GM12878 (cell line): ENCODE data around the gene CRB3. TPM values are rescaled to one million over a fixed set of nuclear protein-coding genes. Genes with fewer than 3 reads are reported as not detected.
A peak's percentile ranks its signal among the peaks of the same experiment; 100 is the strongest.

ENCODE experiments used
- ATAC-seq: fragments of 200-7000 bp; cut with Tn5 transposase; 3 replicates; pipeline ENCODE4 v1.9.1; 2020; ENCODE audit warnings: mild to moderate bottlenecking, moderate library complexity
- BruUV-seq: library from RNA; stranded (reverse); fragments of 400-500 nt; replicated peaks from 2 replicates; lab custom pipeline; 2021; lab: Mats Ljungman, UMichigan
- CTCF ChIA-PET: fragments of 300-600 bp; sonication (Branson Sonifier 250); formaldehyde crosslinking; extraction: SDS; loops from one replicate; lab custom pipeline; 2021; ENCODE audit warnings: inconsistent platforms; lab: Yijun Ruan, JAX
- POLR2A ChIA-PET: fragments of 350-600 bp; formaldehyde crosslinking; extraction: SDS; loops from one replicate; lab custom pipeline; 2021; ENCODE audit warnings: inconsistent platforms; lab: Charles Lee
- RAD21 ChIA-PET: fragments of 300-600 bp; sonication (Branson Sonifier 250); formaldehyde crosslinking; loops from one replicate; lab custom pipeline; 2023; ENCODE audit warnings: antibody characterized with exemption; ENCODE audit not compliant: unreplicated experiment; lab: Charles Lee
- SMC1A ChIA-PET: fragments of 300-600 bp; sonication (Branson Sonifier 250); formaldehyde crosslinking; loops from one replicate; lab custom pipeline; 2023; ENCODE audit not compliant: unreplicated experiment, uncharacterized antibody; lab: Charles Lee
- DNase-seq: peaks from one replicate; pipeline ENCODE4 v3.0.0-alpha.2; 2011; ENCODE audit warnings: low read depth, low spot score
- FAIRE-seq: peaks from 3 replicates; lab custom pipeline; 2011; peaks lifted over from hg19 to GRCh38; lab: Jason Lieb, UNC
- H2AFZ ChIP-seq: 2 replicates; pipeline ENCODE4 v1.6.0; 2011; ENCODE audit warnings: low read depth, low read length, control low read depth; ENCODE audit not compliant: control insufficient read depth
- H3K27ac ChIP-seq: 2 replicates; pipeline ENCODE4 v1.5.1; 2011; ENCODE audit warnings: control low read depth; ENCODE audit not compliant: control insufficient read depth, insufficient read depth
- H3K27me3 ChIP-seq, 2 experiments: replicated peaks in 1 of 2; 2 replicates each; pipeline versions ENCODE4 v1.6.0 to v1.6.1; 2011; ENCODE audit warnings: low read length in 1 of 2; ENCODE audit not compliant: control insufficient read depth in 2 of 2, insufficient read depth in 2 of 2
- H3K36me3 ChIP-seq, 2 experiments: 2 replicates each; pipeline ENCODE4 v1.5.1; 2011; ENCODE audit warnings: low read length in 1 of 2; ENCODE audit not compliant: control insufficient read depth in 2 of 2, insufficient read depth in 2 of 2
- H3K4me1 ChIP-seq: 2 replicates; pipeline ENCODE4 v1.6.1; 2011; ENCODE audit warnings: mild to moderate bottlenecking, low read length, moderate library complexity, mixed read lengths; ENCODE audit not compliant: control insufficient read depth, insufficient read depth
- H3K4me2 ChIP-seq: 2 replicates; pipeline ENCODE4 v1.6.0; 2011; ENCODE audit warnings: control low read depth; ENCODE audit not compliant: control insufficient read depth, insufficient read depth
- H3K4me3 ChIP-seq: fragments of 200-600 bp; sonication (generic); 2 replicates; pipeline ENCODE4 v1.5.1; 2016
- H3K79me2 ChIP-seq: 2 replicates; pipeline ENCODE4 v1.6.0; 2011; ENCODE audit warnings: low read length; ENCODE audit not compliant: control insufficient read depth, insufficient read depth
- H3K9ac ChIP-seq: 2 replicates; pipeline ENCODE4 v1.8.0; 2011; ENCODE audit warnings: low read length, control low read depth, mixed read lengths; ENCODE audit not compliant: control insufficient read depth, insufficient read depth
- H3K9me3 ChIP-seq: replicated peaks from 3 replicates; pipeline ENCODE4 v1.5.1; 2011; ENCODE audit warnings: mild to moderate bottlenecking, low read length; ENCODE audit not compliant: control insufficient read depth, insufficient read depth
- H4K20me1 ChIP-seq: 2 replicates; pipeline ENCODE4 v1.6.0; 2011; ENCODE audit not compliant: control insufficient read depth, insufficient read depth
- HDGF ChIP-seq: fragments of 450-650 bp; IDR thresholded peaks from 2 replicates; pipeline ENCODE4 v1.6.1; 2016; ENCODE audit warnings: antibody characterized with exemption
- IKZF1 ChIP-seq: fragments of 450-650 bp; conservative IDR thresholded peaks from 2 replicates; pipeline ENCODE4 v1.6.1; 2017; ENCODE audit warnings: antibody characterized with exemption, mild to moderate bottlenecking
- IRF5 ChIP-seq: fragments of 450-650 bp; IDR thresholded peaks from 2 replicates; pipeline ENCODE4 v1.6.1; 2017; ENCODE audit warnings: borderline replicate concordance
- NBN ChIP-seq: fragments of 450-650 bp; IDR thresholded peaks from 2 replicates; pipeline ENCODE4 v1.6.1; 2016
- RAD51 ChIP-seq: fragments of 450-650 bp; IDR thresholded peaks from 2 replicates; pipeline ENCODE4 v1.6.1; 2016; ENCODE audit warnings: moderate library complexity, mild to moderate bottlenecking, inconsistent platforms
- WGBS: methylation state at CpG from one replicate; pipeline ENCODE4 v1.1.6; 2016; ENCODE audit warnings: low lambda C conversion rate; ENCODE audit not compliant: insufficient replicate concordance, insufficient coverage; ENCODE audit errors: missing lambda C conversion rate; 5-methylcytosine and 5-hydroxymethylcytosine counted together
- in situ Hi-C: fragments of 300-500 bp; cut with MboI; formaldehyde crosslinking; loops from 9 replicates; pipeline ENCODE4 v1.14.3; 2018; ENCODE audit warnings: mixed read lengths
- intact Hi-C: fragments of 100-400 bp; cut with micrococcal nuclease; formaldehyde crosslinking; loops from one replicate; pipeline ENCODE4 v1.14.2; 2022; ENCODE audit not compliant: unreplicated experiment
- polyA plus RNA-seq, 11 experiments: library from polyadenylated mRNA; depleted of rRNA in 4 of 11; unstranded in 6 of 11; stranded (reverse) in 5 of 11; fragments of >200 nt; fragmentation: Nextera tagmentation in 4 of 11; fragmentation: Illumina TruSeq in 1 of 11; extraction: Ambion mirVana in 4 of 11; extraction: Trizol in 1 of 11; gene quantifications; 1 replicate in 1 of 11; 2 replicates in 10 of 11; pipeline versions ENCODE4 v1.2.1 to v1.2.3, GENCODE V29; 2011 to 2016; ENCODE audit warnings: inconsistent platforms in 2 of 11, missing spikeins in 2 of 11, low read depth in 1 of 11
- total RNA-seq, 4 experiments: library from RNA; depleted of rRNA in 3 of 4; stranded (reverse); fragments of >200 nt in 3 of 4; fragmentation: Illumina TruSeq in 1 of 4; extraction: Trizol in 1 of 4; gene quantifications; 2 replicates each; pipeline versions ENCODE4 v1.2.1 to v1.2.3, GENCODE V29; 2013 to 2021

Gene CRB3
- total and polyA plus RNA-seq, 10 of the 15 experiments (the other 5 are each of a cell fraction or from before 2014, with no cell fraction given), result 0.11 to 1.9 (median 0.98) TPM; not detected in 1

- ChIA-PET POLR2A (interaction anchor here (0.5 to 1.5 kb wide), 10 partner anchors 10 to 743 kb away, joined by 3 to 8 read pairs (median 4); partner anchors contain the start of gene ALKBH7), CTCF (interaction anchor here (1.4 to 4.2 kb wide), 4 partner anchors 8 to 437 kb away, joined by 3 to 26 read pairs (median 5); partner anchors contain the start of gene DENND1C), SMC1A (interaction anchor here (1.1 to 2.2 kb wide), 2 partner anchors 9 to 10 kb away, joined by 5 to 8 read pairs; partner anchors contain the start of gene DENND1C), RAD21 (interaction anchor here (0.6 to 2.8 kb wide), 4 partner anchors 8 to 140 kb away, joined by 3 to 11 read pairs (median 3); partner anchors contain the start of genes DENND1C and KHSRP)
- in situ Hi-C loops (no loop called here), intact Hi-C loops (no loop called here)
- H3K9ac ChIP-seq, result peak overlapping the region; percentile 79
- no peaks in the 10 kb centered on the region for H3K36me3 ChIP-seq
- 47% methylated on average over 2 of the region's 2 CpGs for WGBS
- TF ChIP-seq HDGF (peak; percentile 47; the same call in 1 of the 2 replicates), NBN (peak; percentile 30; the same call in 1 of the 2 replicates), IRF5 (no peak), RAD51 (peak; percentile 56; the same call in 1 of the 2 replicates), IKZF1 (no peak)
- no peaks in the 10 kb centered on the region for H3K9me3 ChIP-seq
- peak overlapping the region; percentile 77 for H3K4me2 ChIP-seq
- peak overlapping the region; percentile 89 for H3K27ac ChIP-seq
- no peaks in the 10 kb centered on the region for H3K79me2 ChIP-seq
- no TSS peak for BruUV-seq
- no peak for FAIRE-seq
- no peaks in the 10 kb centered on the region for H3K27me3 ChIP-seq
- peaks cover 3% of the 10 kb centered on the region; the same call in 1 of the 2 replicates for H3K4me1 ChIP-seq
- H3K4me3 ChIP-seq, result peak overlapping the region; percentile 76
- no peaks in the 10 kb centered on the region for H4K20me1 ChIP-seq
- peak overlapping the region; percentile 95 for H2AFZ ChIP-seq
- ATAC-seq, result no peak
- no peak for DNase-seq
These were observed 26.1 kb downstream of the CRB3 start for GRCh38 chr19:6490134-6490533.
